Natural killer cell treated with Interleukin-12 subunit alpha and Interleukin-12 subunit beta and Interleukin-15 and Interleukin-18, amount 100 ng/mL, for 72 hours (primary cell): Measurements from ENCODE around the gene GLTP. TPM values are rescaled to one million over a fixed set of nuclear protein-coding genes. Genes with fewer than 3 reads are reported as not detected.

Experiments
- ATAC-seq, 2 donors: fragments of 150-1000 bp; cut with Tn5 transposase in 1 of 2; sonication (Bioruptor Pico), chemical (Tn5 transposase) in 1 of 2; 2 replicates each; pipeline ENCODE4 v1.10.0; 2021
- DNase-seq: peaks from one replicate; pipeline ENCODE4 v3.0.0; 2022; ENCODE audit warnings: low spot score
- H3K27ac Mint-ChIP-seq, 2 donors: 1 replicate in 1 of 2; 2 replicates in 1 of 2; pipeline ENCODE4 v1.8.0; 2022; ENCODE audit warnings: mixed read lengths in 2 of 2, mild to moderate bottlenecking in 1 of 2, moderate library complexity in 1 of 2
- H3K27me3 Mint-ChIP-seq, 2 donors: 1 replicate in 1 of 2; 2 replicates in 1 of 2; pipeline ENCODE4 v1.8.0; 2022; ENCODE audit warnings: mixed read lengths in 2 of 2
- H3K36me3 Mint-ChIP-seq: one replicate; pipeline ENCODE4 v1.8.0; 2022; ENCODE audit warnings: mixed read lengths
- H3K4me1 Mint-ChIP-seq, 2 donors: 1 replicate in 1 of 2; 2 replicates in 1 of 2; pipeline ENCODE4 v1.8.0; 2022; ENCODE audit warnings: low read depth in 2 of 2, mixed read lengths in 2 of 2, mild to moderate bottlenecking in 1 of 2
- H3K4me3 Mint-ChIP-seq: one replicate; pipeline ENCODE4 v1.8.0; 2022; ENCODE audit warnings: mixed read lengths
- H3K9me3 Mint-ChIP-seq: 2 replicates; pipeline ENCODE4 v1.8.0; 2022; ENCODE audit warnings: mixed read lengths
- total RNA-seq, 2 donors: library from RNA; stranded (reverse); gene quantifications; one replicate each; pipeline ENCODE4 v1.2.3, GENCODE V29; 2022

Gene GLTP
- total RNA-seq, 2 donors from 2014 or later, result 29.7 to 31.2 TPM

- DNase-seq (no peak), ATAC-seq (no peak)
- Mint-ChIP-seq H3K4me3 (no peak overlapping the region), H3K36me3 (no peaks in the 10 kb centered on the region), H3K27ac (peak overlapping the region in 1 of 2 donors; percentile 7), H3K27me3 (peaks cover 9 to 14% of the 10 kb centered on the region in 2 donors), H3K9me3 (no peaks in the 10 kb centered on the region), H3K4me1 (peaks cover 12% of the 10 kb centered on the region in 2 donors)
Measured at GRCh38 chr12:109827080-109827479, 53.3 kb downstream of the GLTP start.

- peaks cover 4 to 10% of the 10 kb centered on the region in 2 donors for H3K27me3 Mint-ChIP-seq
- H3K36me3 Mint-ChIP-seq, result no peaks in the 10 kb centered on the region
- H3K4me1 Mint-ChIP-seq, result peaks cover 12% of the 10 kb centered on the region in 2 donors
- H3K4me3 Mint-ChIP-seq, result no peak overlapping the region
- no peak for ATAC-seq
- DNase-seq, result no peak
- no peaks in the 10 kb centered on the region for H3K9me3 Mint-ChIP-seq
- H3K27ac Mint-ChIP-seq, result no peak overlapping the region
Measured at GRCh38 chr12:109824731-109825130, 55.6 kb downstream of the GLTP start.

GRCh38 chr12:109822951-109823411, 57.4 kb downstream of the GLTP start:
- H3K9me3 Mint-ChIP-seq, result no peaks in the 10 kb centered on the region
- H3K4me1 Mint-ChIP-seq, result peaks cover 8% of the 10 kb centered on the region in 2 donors
- H3K4me3 Mint-ChIP-seq, result no peak overlapping the region
- DNase-seq, result no peak
- H3K36me3 Mint-ChIP-seq, result no peaks in the 10 kb centered on the region
- peaks cover 8 to 16% of the 10 kb centered on the region in 2 donors for H3K27me3 Mint-ChIP-seq
- H3K27ac Mint-ChIP-seq, result no peak overlapping the region
- ATAC-seq, result no peak

- ATAC-seq (no peak), DNase-seq (no peak)
- no peaks in the 10 kb centered on the region for H3K36me3 Mint-ChIP-seq
- H3K27ac Mint-ChIP-seq, result no peak overlapping the region
- peaks cover 2% of the 10 kb centered on the region in 2 donors for H3K4me1 Mint-ChIP-seq
- H3K27me3 Mint-ChIP-seq, result peaks cover 6 to 12% of the 10 kb centered on the region in 2 donors
- no peak overlapping the region for H3K4me3 Mint-ChIP-seq
- no peaks in the 10 kb centered on the region for H3K9me3 Mint-ChIP-seq
Measured at GRCh38 chr12:109822416-109822815, 57.9 kb downstream of the GLTP start.

GRCh38 chr12:109821968-109822367, 58.4 kb downstream of the GLTP start:
- Mint-ChIP-seq H3K9me3 (no peaks in the 10 kb centered on the region), H3K27ac (no peak overlapping the region), H3K4me3 (no peak overlapping the region), H3K27me3 (peaks cover 6 to 10% of the 10 kb centered on the region in 2 donors), H3K36me3 (no peaks in the 10 kb centered on the region), H3K4me1 (no peaks in the 10 kb centered on the region)
- no peak for ATAC-seq
- DNase-seq, result no peak

- Mint-ChIP-seq H3K36me3 (no peaks in the 10 kb centered on the region), H3K9me3 (no peaks in the 10 kb centered on the region), H3K27ac (no peak overlapping the region), H3K27me3 (peaks cover 6 to 10% of the 10 kb centered on the region in 2 donors), H3K4me3 (no peak overlapping the region), H3K4me1 (no peaks in the 10 kb centered on the region)
- no peak for DNase-seq
- no peak for ATAC-seq
Measured at GRCh38 chr12:109820816-109821381, 59.4 kb downstream of the GLTP start.

- Mint-ChIP-seq H3K27me3 (peaks cover 6 to 10% of the 10 kb centered on the region in 2 donors), H3K27ac (no peak overlapping the region), H3K4me3 (no peak overlapping the region), H3K4me1 (no peaks in the 10 kb centered on the region), H3K36me3 (no peaks in the 10 kb centered on the region), H3K9me3 (no peaks in the 10 kb centered on the region)
- no peak for DNase-seq
- no peak for ATAC-seq
Measured at GRCh38 chr12:109818905-109819500, 61.3 kb downstream of the GLTP start.

GRCh38 chr12:109818253-109818652, 62.1 kb downstream of the GLTP start:
- no peak for DNase-seq
- no peaks in the 10 kb centered on the region for H3K36me3 Mint-ChIP-seq
- H3K27ac Mint-ChIP-seq, result no peak overlapping the region
- peaks cover 6 to 10% of the 10 kb centered on the region in 2 donors for H3K27me3 Mint-ChIP-seq
- ATAC-seq, result no peak
- H3K4me3 Mint-ChIP-seq, result no peak overlapping the region
- H3K4me1 Mint-ChIP-seq, result no peaks in the 10 kb centered on the region
- H3K9me3 Mint-ChIP-seq, result no peaks in the 10 kb centered on the region

- no peaks in the 10 kb centered on the region for H3K36me3 Mint-ChIP-seq
- H3K27ac Mint-ChIP-seq, result no peak overlapping the region
- ATAC-seq (no peak), DNase-seq (no peak)
- H3K4me3 Mint-ChIP-seq, result no peak overlapping the region
- H3K4me1 Mint-ChIP-seq, result no peaks in the 10 kb centered on the region
- peaks cover 6 to 10% of the 10 kb centered on the region in 2 donors for H3K27me3 Mint-ChIP-seq
- no peaks in the 10 kb centered on the region for H3K9me3 Mint-ChIP-seq
Measured at GRCh38 chr12:109817627-109818231, 62.6 kb downstream of the GLTP start.

- Mint-ChIP-seq H3K27ac (no peak overlapping the region), H3K4me3 (no peak overlapping the region), H3K27me3 (peaks cover 5 to 10% of the 10 kb centered on the region in 2 donors), H3K4me1 (no peaks in the 10 kb centered on the region), H3K36me3 (no peaks in the 10 kb centered on the region), H3K9me3 (no peaks in the 10 kb centered on the region)
- ATAC-seq, result no peak
- DNase-seq, result no peak
Measured at GRCh38 chr12:109816870-109817269, 63.5 kb downstream of the GLTP start.

- Mint-ChIP-seq H3K4me3 (no peak overlapping the region), H3K9me3 (no peaks in the 10 kb centered on the region), H3K27ac (no peak overlapping the region), H3K27me3 (peaks cover 3 to 10% of the 10 kb centered on the region in 2 donors), H3K36me3 (no peaks in the 10 kb centered on the region), H3K4me1 (no peaks in the 10 kb centered on the region)
- DNase-seq, result no peak
- no peak for ATAC-seq
Measured at GRCh38 chr12:109815757-109816617, 64.4 kb downstream of the GLTP start.

- Mint-ChIP-seq H3K27me3 (peaks cover 3 to 10% of the 10 kb centered on the region in 2 donors), H3K36me3 (no peaks in the 10 kb centered on the region), H3K27ac (no peak overlapping the region), H3K9me3 (no peaks in the 10 kb centered on the region), H3K4me1 (no peaks in the 10 kb centered on the region), H3K4me3 (no peak overlapping the region)
- ATAC-seq, result no peak
- DNase-seq, result no peak
Measured at GRCh38 chr12:109815225-109815624, 65.1 kb downstream of the GLTP start.

GRCh38 chr12:109814600-109815150, 65.7 kb downstream of the GLTP start:
- Mint-ChIP-seq H3K36me3 (no peaks in the 10 kb centered on the region), H3K4me3 (no peak overlapping the region), H3K27me3 (peaks cover 3 to 5% of the 10 kb centered on the region in 2 donors), H3K9me3 (no peaks in the 10 kb centered on the region), H3K4me1 (no peaks in the 10 kb centered on the region), H3K27ac (no peak overlapping the region)
- ATAC-seq, result no peak
- no peak for DNase-seq
